Measurements from ENCODE around the gene NECAB2. TPM values are rescaled to one million over a fixed set of nuclear protein-coding genes. Genes with fewer than 3 reads are reported as not detected.
"Not testable (repeated sequence)": the region's sequence is repeated elsewhere in the genome, so short reads cannot be mapped to it uniquely, and the experiment has no call there.

Gene NECAB2
- total RNA-seq, 1 donor from 2014 or later = 0.84 TPM

GRCh38 chr16:83935005-83935857 is 32.8 kb upstream of the NECAB2 start:
- DNase-seq (no peak), ATAC-seq (no peak)
- intact Hi-C loops (cut with micrococcal nuclease) = no loop called here

GRCh38 chr16:83935858-83936255 is 32.2 kb upstream of the NECAB2 start:
- no peak for ATAC-seq
- DNase-seq = no peak
- intact Hi-C loops (cut with micrococcal nuclease) = no loop called here

DNA sequence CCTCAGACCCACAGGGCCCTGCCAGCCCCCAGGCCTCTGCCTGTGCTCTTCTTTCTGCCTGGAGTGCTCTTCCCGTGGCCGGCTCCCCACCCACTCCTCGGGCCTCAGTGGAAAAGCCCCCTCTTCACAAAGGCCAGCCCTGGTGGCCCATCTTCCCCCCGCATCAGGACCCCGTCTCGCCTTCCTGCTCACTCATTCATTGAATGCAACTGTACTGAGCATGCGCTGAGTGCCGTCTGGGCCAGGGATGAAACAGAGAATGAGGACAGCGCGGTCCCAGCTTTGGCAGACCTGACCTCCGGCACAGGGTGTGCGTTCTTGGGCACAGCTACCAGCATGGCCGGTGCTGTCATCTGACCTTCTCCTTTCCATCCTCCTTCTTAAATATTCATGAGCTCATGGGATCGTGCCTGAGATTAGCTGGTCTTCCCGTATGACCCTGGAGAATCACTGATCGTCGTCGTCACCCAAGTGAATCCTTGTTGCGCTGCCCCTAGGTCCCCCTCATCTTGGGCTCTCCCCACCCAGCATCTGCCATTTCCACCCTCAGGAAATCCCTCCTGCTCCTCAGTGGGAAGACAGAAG is 31.4 kb upstream of the NECAB2 start:
- DNase-seq (no peak), ATAC-seq (no peak)
- intact Hi-C loops (cut with micrococcal nuclease) = no loop called here

DNA sequence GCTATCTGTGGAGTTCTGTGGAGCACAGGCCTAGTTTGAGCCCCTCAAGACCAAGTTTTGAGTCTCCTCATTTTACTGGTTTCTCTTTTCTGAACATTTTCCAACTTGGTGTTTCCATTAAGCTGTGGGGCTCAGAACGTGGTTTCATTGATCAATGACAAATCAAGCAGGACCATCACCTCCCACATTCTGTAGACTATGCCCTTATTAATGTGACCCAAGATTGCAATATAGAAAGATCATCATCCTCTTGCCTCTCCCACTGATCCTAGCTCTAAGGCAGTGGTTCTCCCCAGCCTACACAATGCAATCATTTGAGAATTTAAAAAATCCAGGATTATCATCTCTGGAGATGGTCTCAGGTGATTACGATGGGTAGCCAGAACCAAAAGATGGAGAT is 30.8 kb upstream of the NECAB2 start:
- DNase-seq (no peak), ATAC-seq (no peak)
- intact Hi-C loops (cut with micrococcal nuclease) = no loop called here

GRCh38 chr16:83937922-83938885 is 29.8 kb upstream of the NECAB2 start:
- DNase-seq (no peak), ATAC-seq (no peak)
- intact Hi-C loops (cut with micrococcal nuclease) = no loop called here

DNA sequence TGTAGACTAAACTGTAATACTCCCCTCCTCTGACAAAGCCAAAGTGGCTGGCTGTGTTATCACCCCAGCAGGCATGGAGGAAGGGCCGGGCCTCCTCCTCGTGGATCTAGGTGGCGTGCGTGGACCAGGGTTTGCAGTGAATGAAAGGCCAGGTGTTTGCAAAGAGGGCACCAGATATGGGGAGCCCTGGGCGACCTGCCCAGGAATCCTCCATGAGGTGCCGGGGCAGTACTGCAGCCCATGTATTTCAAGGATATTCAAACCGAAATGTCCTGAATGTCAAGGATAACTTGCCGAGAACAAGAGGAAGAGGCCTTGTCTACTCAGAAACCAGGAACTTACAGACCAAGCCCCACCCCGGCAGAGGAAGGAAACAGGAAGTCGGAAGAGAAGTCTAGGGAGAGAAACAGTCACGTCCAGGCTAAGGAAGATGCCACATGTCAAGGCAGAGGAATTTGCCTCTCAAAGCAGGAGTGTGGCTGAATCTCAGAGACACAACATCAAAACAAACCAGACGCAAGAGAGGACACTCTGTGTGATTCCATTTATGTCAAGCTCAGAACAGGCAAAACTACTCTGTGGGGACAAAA is 28.7 kb upstream of the NECAB2 start:
- DNase-seq (no peak), ATAC-seq (peak; percentile 21)
- intact Hi-C loops (cut with micrococcal nuclease) = no loop called here

- ATAC-seq (no peak), DNase-seq (no peak)
- intact Hi-C loops (cut with micrococcal nuclease) = no loop called here
Observed at GRCh38 chr16:83940119-83940518, 27.9 kb upstream of the NECAB2 start.

DNA sequence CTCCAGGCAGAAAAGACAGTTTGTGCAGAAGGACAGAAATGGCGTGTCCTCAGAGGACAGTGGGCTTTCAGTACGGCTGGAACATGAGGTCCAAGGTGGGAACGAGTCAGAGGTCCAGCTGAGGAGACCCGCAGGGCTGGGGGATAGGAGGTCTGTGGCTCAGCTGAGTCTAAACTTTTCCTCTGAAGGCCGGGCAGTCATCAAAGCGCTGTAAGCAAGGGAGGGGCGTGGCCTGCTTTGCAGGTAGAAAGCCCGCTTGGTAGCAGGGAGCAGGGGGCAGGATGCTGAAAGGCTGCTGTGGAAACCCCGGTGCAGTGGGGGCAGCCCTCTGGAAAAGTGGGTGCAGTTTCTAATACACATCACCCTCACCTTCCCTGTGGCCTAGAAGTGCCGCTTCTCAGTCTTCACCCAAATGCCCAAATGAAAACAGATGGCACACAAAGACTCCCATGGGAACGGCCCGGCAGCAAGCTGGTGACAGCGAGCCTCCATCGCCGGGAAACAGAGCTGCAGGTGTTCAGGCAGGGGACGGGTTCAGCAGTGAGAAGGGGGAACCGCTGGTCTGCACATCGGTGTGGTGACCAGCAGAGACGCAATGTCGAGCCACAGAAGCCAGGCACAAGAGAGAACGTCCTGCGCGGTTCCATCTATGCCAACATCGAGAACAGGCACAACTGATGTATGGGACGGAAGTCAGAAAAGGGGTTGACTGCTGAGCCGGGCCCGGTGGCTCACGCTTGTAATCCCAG is 27.2 kb upstream of the NECAB2 start:
- DNase-seq (no peak), ATAC-seq (no peak)
- intact Hi-C loops (cut with micrococcal nuclease) = no loop called here

DNA sequence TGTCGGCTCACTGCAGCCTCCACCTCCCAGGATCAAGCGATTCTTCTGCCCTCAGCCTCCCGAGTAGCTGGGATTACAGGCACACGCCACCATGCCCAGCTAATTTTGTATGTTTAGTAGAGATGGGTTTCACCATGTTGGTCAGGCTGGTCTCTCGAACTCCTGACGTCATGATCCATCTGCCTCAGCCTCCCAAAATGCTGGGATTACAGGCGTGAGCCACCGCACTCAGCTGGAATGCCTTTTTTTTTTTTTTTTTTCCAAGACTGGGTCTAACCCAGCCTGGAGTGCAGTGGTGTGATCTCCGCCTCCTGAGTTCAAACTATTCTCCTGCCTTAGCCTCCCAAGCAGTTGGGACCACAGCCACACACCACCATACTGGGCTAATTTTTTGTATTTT is 26.5 kb upstream of the NECAB2 start:
- intact Hi-C loops (cut with micrococcal nuclease); ATAC-seq; DNase-seq: not testable (repeated sequence)

- DNase-seq = no peak
- intact Hi-C loops (cut with micrococcal nuclease) = no loop called here
- ATAC-seq = no peak
Observed at GRCh38 chr16:83942074-83942473, 26.0 kb upstream of the NECAB2 start.

DNA sequence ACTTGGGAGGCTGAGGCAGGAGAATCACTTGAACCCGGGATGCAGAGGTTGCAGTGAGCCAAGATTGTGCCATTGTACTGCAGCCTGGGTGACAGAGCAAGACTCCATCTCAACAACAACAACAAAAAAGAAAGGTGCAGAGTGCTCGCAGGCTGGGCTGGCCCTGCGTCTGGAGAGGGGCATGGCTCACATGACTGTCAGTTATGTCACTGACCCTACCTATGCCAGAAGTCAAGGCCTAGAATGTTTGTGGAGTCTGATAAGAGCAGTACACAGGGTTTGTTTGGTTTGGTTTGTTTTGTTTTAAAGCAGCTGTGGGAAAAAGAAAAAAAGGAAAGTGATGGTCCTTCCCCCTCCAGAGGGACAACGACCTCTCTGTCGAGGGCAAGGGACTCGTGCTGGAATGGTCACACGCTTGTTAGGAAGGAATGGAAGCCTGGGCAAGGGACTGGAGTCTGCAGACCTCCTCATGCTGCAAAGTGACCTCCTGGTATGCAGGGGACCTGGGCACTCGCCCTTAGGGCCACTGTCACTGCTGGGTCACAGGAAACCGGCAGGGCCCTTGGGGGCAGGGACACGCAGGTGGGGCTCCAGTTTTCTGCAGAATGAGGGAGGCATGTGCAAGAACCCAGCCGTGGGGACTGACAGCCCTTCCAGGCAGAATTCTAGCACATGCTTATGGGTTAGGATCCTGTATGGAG is 25.1 kb upstream of the NECAB2 start:
- DNase-seq (no peak), ATAC-seq (peak; percentile 31)
- intact Hi-C loops (cut with micrococcal nuclease) = no loop called here

DNA sequence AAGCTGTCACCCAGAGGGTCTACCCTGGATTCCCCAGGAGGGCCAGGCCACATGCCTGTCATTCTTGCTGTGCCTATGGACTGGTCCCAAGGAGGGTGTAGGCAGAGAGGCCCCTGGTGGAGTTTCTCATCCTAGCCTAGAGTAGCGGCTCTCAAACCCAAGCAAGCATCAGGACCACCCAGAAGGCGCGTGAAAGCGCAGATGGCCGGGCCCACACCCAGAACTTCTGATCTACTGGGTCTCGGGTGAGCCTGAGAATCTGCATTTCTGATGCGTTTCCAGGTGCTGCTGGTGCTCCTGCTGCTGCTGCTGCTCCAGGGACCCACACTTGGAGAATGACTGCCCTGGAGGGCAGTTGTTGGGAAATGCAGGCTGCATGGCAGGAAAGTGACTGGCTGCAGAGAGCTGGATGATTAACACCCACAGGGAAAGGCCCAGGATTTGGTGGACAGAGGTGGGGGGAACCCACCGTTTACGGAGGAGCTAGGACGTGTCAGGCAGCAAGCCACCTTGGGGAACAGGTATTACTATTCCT is 24.5 kb upstream of the NECAB2 start:
- ATAC-seq (peak; percentile 5), DNase-seq (no peak)
- intact Hi-C loops (cut with micrococcal nuclease) = no loop called here

GRCh38 chr16:83945587-83945986 is 22.5 kb upstream of the NECAB2 start:
- peak; percentile 14 for DNase-seq
- intact Hi-C loops (cut with micrococcal nuclease) = no loop called here
- no peak for ATAC-seq

GRCh38 chr16:83946154-83946780 is 21.8 kb upstream of the NECAB2 start:
- ATAC-seq (no peak), DNase-seq (peak; percentile 17)
- intact Hi-C loops (cut with micrococcal nuclease) = no loop called here

GRCh38 chr16:83946781-83947566 is 21.1 kb upstream of the NECAB2 start:
- intact Hi-C loops (cut with micrococcal nuclease) = no loop called here
- ATAC-seq (no peak), DNase-seq (peak; percentile 19)

DNA sequence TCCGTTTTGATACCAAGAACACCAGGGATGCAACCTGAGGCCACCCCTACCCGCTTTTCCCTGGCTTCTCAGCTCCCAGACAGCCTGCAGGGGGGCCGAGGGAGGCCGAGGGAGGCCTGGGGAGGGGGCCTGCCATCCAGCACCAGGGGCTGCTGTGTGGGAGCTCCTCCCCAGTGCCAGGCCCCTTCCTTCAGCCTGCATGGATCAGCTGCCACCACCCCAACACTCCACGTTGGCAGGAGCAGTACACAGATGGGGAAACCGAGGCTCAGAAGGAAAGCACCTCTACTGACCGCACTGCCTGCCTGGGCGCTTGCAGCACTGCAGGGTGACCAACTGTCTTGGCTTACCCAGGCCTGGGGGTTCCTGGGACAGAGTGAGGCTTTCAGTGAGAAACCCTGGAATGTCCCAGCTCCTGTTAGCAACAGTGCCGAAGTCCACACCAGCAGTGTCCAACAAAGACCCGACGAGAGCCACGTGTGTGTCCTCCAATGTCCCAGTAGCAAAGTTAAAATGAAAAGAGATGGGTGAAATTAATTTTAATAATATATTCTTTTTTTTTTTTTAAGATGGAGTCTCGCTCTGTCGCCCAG is 20.3 kb upstream of the NECAB2 start:
- intact Hi-C loops (cut with micrococcal nuclease) = no loop called here
- ATAC-seq (no peak), DNase-seq (peak; percentile 10)

Data from left ventricle myocardium superior (tissue), 1 donor.